Stimulated activated CD4-positive, alpha-beta T cell treated with anti-CD3 and anti-CD28 coated beads, Interleukin-4, amount 100 ng/mL, for 24 hours (primary cell): ENCODE measurements around the gene OR6Q1.

Experiments used
- DNase-seq: peaks from one replicate; pipeline ENCODE4 v3.0.0-alpha.2; 2020

The OR6Q1 gene

DNA sequence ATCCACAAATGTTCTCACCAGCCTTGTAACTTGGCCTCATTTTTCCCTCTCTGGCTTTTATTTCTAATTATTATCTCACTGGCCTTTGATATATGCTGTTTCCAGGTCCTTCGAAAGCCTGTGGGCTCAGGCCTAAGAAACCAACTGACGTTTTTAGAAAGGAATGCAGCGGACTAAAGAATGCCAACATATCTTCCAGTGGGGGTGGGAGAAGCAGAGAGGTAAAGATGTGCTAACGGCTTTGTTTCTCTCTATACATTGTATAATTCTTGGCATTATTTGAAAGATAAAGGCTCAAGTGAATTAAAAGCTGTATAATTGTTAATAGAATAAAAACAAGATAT lies 28.2 kb downstream of the OR6Q1 start:
- no peak for DNase-seq

DNA sequence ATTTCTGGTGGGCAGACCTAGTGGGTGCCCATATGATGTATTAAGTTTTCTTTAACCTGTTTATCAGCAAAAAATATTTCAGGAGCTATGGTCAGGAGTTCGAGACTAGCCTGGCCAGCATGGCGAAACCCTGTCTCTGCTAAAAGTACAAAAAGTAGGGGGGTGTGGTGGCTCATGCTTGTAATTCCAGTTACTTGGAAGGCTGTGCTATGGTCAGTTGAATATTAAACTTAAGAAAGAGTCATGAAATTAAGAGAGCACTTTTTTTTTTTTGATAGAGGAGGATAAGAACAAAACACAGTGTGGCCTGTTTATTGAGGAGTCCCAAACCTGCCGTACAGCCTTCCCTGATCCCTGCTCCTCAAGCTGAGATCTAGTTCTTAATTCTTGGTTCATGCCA lies 29.8 kb downstream of the OR6Q1 start:
- DNase-seq = no peak

DNA sequence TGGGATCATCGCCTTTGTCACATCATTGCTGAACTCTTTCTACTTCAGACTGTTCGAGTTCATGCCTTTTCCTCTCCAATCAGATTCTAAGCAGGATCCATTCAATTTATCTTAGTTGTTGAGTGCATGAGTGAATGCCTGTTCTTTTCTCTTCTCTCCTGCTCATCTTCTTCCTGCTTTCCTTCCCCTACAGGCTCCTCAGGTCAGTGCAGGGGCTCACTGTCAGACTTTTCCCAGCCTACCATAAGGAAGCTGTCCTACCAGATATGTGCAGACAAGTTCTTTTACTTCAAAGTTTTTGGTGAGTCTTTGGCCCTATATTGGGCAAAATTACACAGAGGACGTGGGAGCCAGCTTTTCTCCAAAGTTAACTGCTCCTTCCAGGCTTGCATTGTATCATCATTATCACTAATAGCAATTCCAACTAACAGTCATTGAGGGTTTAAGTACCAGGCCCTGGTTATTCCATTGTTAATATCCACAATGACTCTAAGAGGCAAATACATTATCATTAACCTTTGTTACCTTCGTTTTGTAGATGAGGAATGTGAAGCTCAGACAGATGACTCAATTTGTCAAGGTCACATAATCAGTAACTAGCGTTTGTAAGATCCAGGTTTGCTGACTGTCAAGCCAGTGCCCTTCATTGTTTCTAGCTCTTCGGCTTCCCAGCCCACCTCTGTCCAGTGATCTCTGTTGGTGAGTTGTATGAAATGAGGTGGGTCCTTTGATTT lies 30.4 kb downstream of the OR6Q1 start:
- DNase-seq = no peak

DNA sequence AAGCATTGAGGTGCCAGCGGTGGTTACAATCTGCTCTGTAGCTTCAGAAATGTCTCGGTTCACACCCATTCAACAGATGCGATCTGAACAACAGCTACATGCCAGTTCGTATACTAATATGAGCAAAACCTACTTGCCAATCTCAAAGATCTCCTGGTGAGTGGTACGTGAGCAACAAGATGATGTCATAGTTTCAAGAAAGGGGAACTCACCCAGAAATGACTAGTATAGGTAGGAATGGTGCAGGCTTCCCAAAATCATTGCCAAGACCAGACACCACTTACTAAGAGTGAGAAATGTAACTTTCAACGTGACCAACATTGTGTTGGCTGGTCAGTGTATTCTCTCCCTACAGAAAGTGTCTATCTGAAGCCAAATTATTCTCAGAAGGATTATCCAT lies 31.1 kb downstream of the OR6Q1 start:
- DNase-seq = no peak

DNA sequence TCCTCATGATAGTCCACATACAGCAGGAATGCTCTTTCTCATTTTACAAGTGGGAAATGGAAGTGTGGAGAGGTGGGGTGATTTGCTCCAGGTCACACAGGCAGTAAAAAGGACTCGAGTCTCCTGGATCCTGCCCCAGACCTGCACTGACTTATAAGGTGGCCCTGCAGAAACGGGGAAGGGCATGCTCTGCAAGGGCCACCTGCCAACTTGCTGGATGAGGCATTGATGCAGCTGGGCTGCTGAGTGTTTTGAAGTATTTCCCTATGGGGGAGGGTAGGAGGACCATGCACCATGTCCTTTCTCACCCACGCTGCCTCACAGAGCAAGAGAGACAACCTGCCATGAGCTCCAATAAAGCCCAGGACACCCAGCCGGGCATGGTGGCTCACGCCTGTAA lies 36.9 kb downstream of the OR6Q1 start:
- DNase-seq = no peak

DNA sequence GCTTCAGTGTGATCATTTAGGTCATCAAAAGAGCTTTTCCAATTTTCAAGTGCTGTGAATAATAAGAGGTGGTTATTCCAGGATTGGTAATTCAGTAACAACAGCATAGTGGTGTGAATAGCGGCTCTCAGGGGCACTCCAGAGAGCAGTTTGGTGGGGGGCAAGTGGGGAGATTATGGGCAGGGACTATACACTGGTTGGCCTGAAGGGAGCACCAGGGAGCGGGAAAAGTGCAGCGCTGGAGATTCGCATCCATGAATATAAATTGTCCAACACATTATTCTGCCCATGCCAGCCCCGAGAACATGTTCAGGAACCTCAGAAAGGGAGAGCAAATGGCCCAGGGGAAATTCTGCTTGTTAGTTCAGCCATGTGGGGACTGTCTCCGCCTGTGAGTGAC lies 37.9 kb downstream of the OR6Q1 start:
- no peak for DNase-seq

DNA sequence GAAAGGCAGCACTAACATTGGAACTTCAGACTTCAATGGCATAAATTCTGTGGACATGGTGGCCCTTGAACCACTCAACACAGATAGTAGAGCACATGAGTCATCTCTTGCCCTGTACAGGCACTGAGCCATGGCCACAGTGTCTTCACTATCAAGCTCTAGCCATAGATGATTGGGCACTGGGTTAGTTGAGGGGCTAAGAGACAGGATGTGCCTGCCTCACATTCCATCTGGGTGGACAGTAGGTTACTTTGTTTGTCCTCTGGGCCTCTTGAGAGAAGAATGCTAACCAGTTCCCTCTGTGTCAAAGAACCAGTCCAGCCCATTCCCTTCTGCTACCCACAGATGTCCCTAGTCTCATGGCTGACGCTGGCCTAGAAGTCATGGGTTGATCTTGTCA lies 39.8 kb downstream of the OR6Q1 start:
- no peak for DNase-seq

DNA sequence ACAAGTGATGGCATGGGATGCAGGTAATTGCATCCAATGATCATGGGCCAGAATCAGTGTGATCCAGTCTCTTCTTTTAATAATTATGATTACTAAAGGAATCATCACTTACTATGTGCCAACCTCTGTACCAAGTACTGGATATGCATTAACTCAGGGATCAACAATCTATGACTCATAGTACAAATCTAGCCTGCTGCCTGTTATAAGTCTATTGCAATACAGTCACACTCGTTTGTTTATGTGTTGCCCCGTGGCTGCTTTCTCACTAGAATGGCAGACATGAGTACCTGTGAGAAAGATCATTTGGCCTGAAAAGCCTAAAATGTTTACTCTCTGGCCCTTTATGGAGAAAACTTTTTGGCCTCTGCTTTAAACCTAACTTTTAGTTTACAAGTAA lies 45.0 kb downstream of the OR6Q1 start:
- no peak for DNase-seq
